Measurements from ENCODE around the gene TEX12.

DNA sequence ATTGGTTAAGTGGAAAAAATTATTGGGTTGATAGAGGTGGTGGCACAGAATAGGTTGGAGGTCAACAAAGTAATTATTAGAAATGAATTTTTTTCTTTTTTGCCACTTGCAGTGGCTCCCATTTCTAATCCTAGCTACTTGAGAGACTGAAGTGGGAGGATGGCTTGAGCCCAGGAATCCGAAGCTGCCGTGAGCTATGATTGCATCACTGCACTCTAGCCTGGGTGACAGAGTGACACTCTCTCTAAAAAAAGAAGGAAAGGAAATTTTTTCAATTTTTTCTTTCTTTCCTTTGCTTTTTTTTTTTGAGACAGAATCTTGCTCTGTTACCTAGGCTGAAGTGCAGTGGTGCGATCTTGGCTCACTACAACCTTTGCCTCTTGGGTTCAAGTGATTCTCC, 6.0 kb downstream of the TEX12 start:
- TF ChIP-seq, protein P1, sequence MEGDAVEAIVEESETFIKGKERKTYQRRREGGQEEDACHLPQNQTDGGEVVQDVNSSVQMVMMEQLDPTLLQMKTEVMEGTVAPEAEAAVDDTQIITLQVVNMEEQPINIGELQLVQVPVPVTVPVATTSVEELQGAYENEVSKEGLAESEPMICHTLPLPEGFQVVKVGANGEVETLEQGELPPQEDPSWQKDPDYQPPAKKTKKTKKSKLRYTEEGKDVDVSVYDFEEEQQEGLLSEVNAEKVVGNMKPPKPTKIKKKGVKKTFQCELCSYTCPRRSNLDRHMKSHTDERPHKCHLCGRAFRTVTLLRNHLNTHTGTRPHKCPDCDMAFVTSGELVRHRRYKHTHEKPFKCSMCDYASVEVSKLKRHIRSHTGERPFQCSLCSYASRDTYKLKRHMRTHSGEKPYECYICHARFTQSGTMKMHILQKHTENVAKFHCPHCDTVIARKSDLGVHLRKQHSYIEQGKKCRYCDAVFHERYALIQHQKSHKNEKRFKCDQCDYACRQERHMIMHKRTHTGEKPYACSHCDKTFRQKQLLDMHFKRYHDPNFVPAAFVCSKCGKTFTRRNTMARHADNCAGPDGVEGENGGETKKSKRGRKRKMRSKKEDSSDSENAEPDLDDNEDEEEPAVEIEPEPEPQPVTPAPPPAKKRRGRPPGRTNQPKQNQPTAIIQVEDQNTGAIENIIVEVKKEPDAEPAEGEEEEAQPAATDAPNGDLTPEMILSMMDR (IDR thresholded peaks at IDR 0.05), result no peak
- no peak for TF ChIP-seq POLR2A (IDR thresholded peaks at IDR 0.05)

Data from vagina (tissue), 2 donors.